HepG2 (cell line): Measurements from ENCODE around the gene SOX13. TPM values are rescaled to one million over a fixed set of nuclear protein-coding genes. Genes with fewer than 3 reads are reported as not detected.

Experiments used
- ATAC-seq: fragments of 200-7000 bp; cut with Tn5 transposase; 3 replicates; pipeline ENCODE4 v1.9.1; 2020; ENCODE audit warnings: mild to moderate bottlenecking, moderate library complexity
- Bru-seq: library from RNA; stranded (reverse); fragments of 400-500 nt; gene quantifications from one replicate; lab custom pipeline; 2021; lab: Mats Ljungman, UMichigan
- BruChase-seq, 2 experiments: library from RNA; stranded (reverse); fragments of 400-500 nt; gene quantifications; one replicate each; lab custom pipeline; 2021; lab: Mats Ljungman, UMichigan
- BruUV-seq: library from RNA; stranded (reverse); fragments of 400-500 nt; replicated peaks from 2 replicates; lab custom pipeline; 2021; lab: Mats Ljungman, UMichigan
- CTCF ChIA-PET: fragments of 300-600 bp; formaldehyde crosslinking; extraction: SDS; loops from one replicate; lab custom pipeline; 2021; ENCODE audit warnings: low total read pairs, inconsistent platforms, low intra/inter-chr PET ratio; lab: Yijun Ruan, JAX
- POLR2A ChIA-PET: fragments of 350-600 bp; sonication (Branson Sonifier 250); formaldehyde crosslinking; loops from one replicate; lab custom pipeline; 2020; ENCODE audit warnings: antibody characterized with exemption, inconsistent platforms; lab: Yijun Ruan, JAX
- DNase-seq: peaks from one replicate; pipeline ENCODE4 v3.0.0-alpha.2; 2015; ENCODE audit warnings: low spot score
- FAIRE-seq: peaks from 3 replicates; lab custom pipeline; 2011; peaks lifted over from hg19 to GRCh38; lab: Jason Lieb, UNC
- H2AFZ ChIP-seq: one replicate; pipeline ENCODE4 v1.6.1; 2011; ENCODE audit warnings: low read length, inconsistent platforms
- H3K27ac ChIP-seq: fragments of 300-600 bp; 3 replicates; pipeline ENCODE4 v1.8.0; 2011; ENCODE audit warnings: mixed run types, mild to moderate bottlenecking, mixed read lengths, low read length, inconsistent platforms; ENCODE audit not compliant: insufficient read depth; ENCODE audit errors: extremely low read length
- H3K27me3 ChIP-seq, 2 experiments: fragments of 200-600 bp in 1 of 2; 2 replicates in 1 of 2; 3 replicates in 1 of 2; pipeline versions ENCODE4 v1.6.0 to v1.8.0; 2011; ENCODE audit warnings: low read length in 2 of 2, mild to moderate bottlenecking in 2 of 2, moderate library complexity in 2 of 2, inconsistent platforms in 1 of 2; ENCODE audit not compliant: insufficient read depth in 2 of 2, control insufficient read depth in 1 of 2
- H3K36me3 ChIP-seq, 2 experiments: fragments of 200-600 bp in 1 of 2; replicated peaks in 1 of 2; 2 replicates in 1 of 2; 3 replicates in 1 of 2; pipeline versions ENCODE4 v1.5.1 to v1.8.0; 2011; ENCODE audit warnings: low read length in 2 of 2, inconsistent platforms in 1 of 2; ENCODE audit not compliant: insufficient read depth in 2 of 2, control insufficient read depth in 1 of 2
- H3K4me1 ChIP-seq: 2 replicates; pipeline ENCODE4 v1.5.1; 2012; ENCODE audit warnings: low read length, inconsistent platforms; ENCODE audit not compliant: insufficient read depth
- H3K4me2 ChIP-seq: 2 replicates; pipeline ENCODE4 v1.6.0; 2011; ENCODE audit warnings: low read depth, low read length, inconsistent platforms
- H3K4me3 ChIP-seq, 3 experiments: fragments of 200-600 bp in 1 of 3; sonication (generic), shearing (Covaris generic) in 1 of 3; replicated peaks in 1 of 3; 2 replicates each; pipeline ENCODE4 v1.5.1; 2011 to 2016; ENCODE audit warnings: low read length in 3 of 3, inconsistent platforms in 2 of 3, low read depth in 2 of 3, mild to moderate bottlenecking in 2 of 3, control low read depth in 1 of 3, mixed read lengths in 1 of 3; ENCODE audit not compliant: insufficient read depth in 1 of 3
- H3K79me2 ChIP-seq: one replicate; pipeline ENCODE4 v1.6.1; 2011; ENCODE audit warnings: low read length, inconsistent platforms; ENCODE audit not compliant: insufficient read depth
- H3K9ac ChIP-seq: 2 replicates; pipeline ENCODE4 v1.6.0; 2011; ENCODE audit warnings: mild to moderate bottlenecking, low read depth, low read length, inconsistent platforms; ENCODE audit not compliant: insufficient read depth
- H3K9me3 ChIP-seq: 2 replicates; pipeline ENCODE4 v1.5.1; 2012; ENCODE audit warnings: mild to moderate bottlenecking, low read length
- H4K20me1 ChIP-seq: 2 replicates; pipeline ENCODE4 v1.6.0; 2011; ENCODE audit warnings: inconsistent platforms, mild to moderate bottlenecking, low read length, moderate library complexity; ENCODE audit not compliant: insufficient read depth
- ATAD3A ChIP-seq: sonication (generic); formaldehyde crosslinking; IDR thresholded peaks from 2 replicates; pipeline ENCODE4 v1.4.0; 2020; ENCODE audit warnings: missing genetic modification reagents
- DNMT1 ChIP-seq: sonication (generic); formaldehyde crosslinking; IDR thresholded peaks from 2 replicates; pipeline ENCODE4 v1.5.1; 2020; ENCODE audit warnings: mild to moderate bottlenecking, missing genetic modification reagents
- NCOA1 ChIP-seq: sonication (generic); formaldehyde crosslinking; IDR thresholded peaks from 2 replicates; pipeline ENCODE4 v1.9.0; 2021; ENCODE audit warnings: missing genetic modification reagents
- SSRP1 ChIP-seq: IDR thresholded peaks from 2 replicates; pipeline ENCODE4 v1.6.1; 2016; ENCODE audit warnings: control low read depth
- ZNF737 ChIP-seq: sonication (generic); formaldehyde crosslinking; IDR thresholded peaks from 2 replicates; pipeline ENCODE4 v1.5.0; 2020; ENCODE audit warnings: missing genetic modification reagents, mild to moderate bottlenecking, borderline replicate concordance
- ZNF747 ChIP-seq: sonication (generic); formaldehyde crosslinking; IDR thresholded peaks from 2 replicates; pipeline ENCODE4 v1.8.1; 2023; ENCODE audit warnings: missing genetic modification reagents, mild to moderate bottlenecking, borderline replicate concordance
- WGBS: methylation state at CpG from one replicate; pipeline ENCODE4 v1.1.6; 2017; ENCODE audit warnings: low lambda C conversion rate; 5-methylcytosine and 5-hydroxymethylcytosine counted together
- in situ Hi-C: cut with HindIII; loops from 2 replicates; pipeline ENCODE4 v1.10.0; 2017; ENCODE audit warnings: low pct_unique_long_range_greater_than_20kb; ENCODE audit not compliant: extremely low pct_ligation_motif_present
- intact Hi-C: fragments of 100-400 bp; cut with micrococcal nuclease; formaldehyde crosslinking; loops from one replicate; pipeline ENCODE4 v1.10.0; 2022; ENCODE audit not compliant: unreplicated experiment
- long read RNA-seq, 2 experiments: library from RNA in 1 of 2; library from polyadenylated mRNA in 1 of 2; stranded (forward) in 1 of 2; unstranded in 1 of 2; transcript quantifications; one replicate each; pipeline ENCODE4 v2.0.0, GENCODE V29; 2019 to 2022
- polyA minus RNA-seq, 3 experiments: library from RNA; depleted of rRNA, polyadenylated mRNA; stranded (reverse); fragments of >200 nt; gene quantifications; 2 replicates each; pipeline ENCODE4 v1.2.3, GENCODE V29; 2011; ENCODE audit warnings: low replicate concordance in 1 of 3
- polyA plus RNA-seq, 8 experiments: library from polyadenylated mRNA; depleted of rRNA in 3 of 8; stranded (reverse) in 7 of 8; unstranded in 1 of 8; fragments of >200 nt; fragmentation: Illumina TruSeq in 4 of 8; extraction: Trizol in 4 of 8; gene quantifications; 2 replicates each; pipeline versions ENCODE4 v1.2.1 to v1.2.3, GENCODE V29; 2011 to 2016; ENCODE audit warnings: low read depth in 4 of 8, missing spikeins in 1 of 8, mixed read lengths in 1 of 8; ENCODE audit not compliant: insufficient read depth in 1 of 8
- total RNA-seq, 5 experiments: library from RNA; depleted of rRNA; stranded (reverse); fragments of >200 nt; fragmentation: Illumina TruSeq; extraction: Trizol; gene quantifications; 2 replicates each; pipeline ENCODE4 v1.2.3, GENCODE V29; 2016; ENCODE audit warnings: low read depth in 1 of 5
- TF ChIP-seq, protein P1 (sequence below), 2 experiments: sonication (generic) in 1 of 2; formaldehyde crosslinking in 1 of 2; IDR thresholded peaks; 2 replicates each; pipeline versions ENCODE4 v1.4.0 to v1.6.1; 2018 to 2020; ENCODE audit warnings: missing genetic modification reagents in 2 of 2, borderline replicate concordance in 1 of 2, low read depth in 1 of 2, mild to moderate bottlenecking in 1 of 2, missing biosample characterization in 1 of 2
- TF ChIP-seq, protein P2 (sequence below): IDR thresholded peaks from 2 replicates; pipeline ENCODE4 v1.6.1; 2016; ENCODE audit warnings: low read depth, missing genetic modification reagents, missing compliant biosample characterization

SOX13 gene
- 9.3 and 13.3 TPM in 2 replicates for total RNA-seq (2016; rRNA removed; fragmentation: Illumina TruSeq; extraction: Trizol)
- 19.4 and 23.0 TPM in 2 replicates for total RNA-seq (2016; cell fraction: cytosol; rRNA removed; fragmentation: Illumina TruSeq; extraction: Trizol; ENCODE audit: low read depth)
- total RNA-seq (2016; cell fraction: insoluble cytoplasmic fraction; rRNA removed; fragmentation: Illumina TruSeq; extraction: Trizol), result 9.5 and 12.4 TPM in 2 replicates
- 7.5 and 8.0 TPM in 2 replicates for total RNA-seq (2016; cell fraction: membrane; rRNA removed; fragmentation: Illumina TruSeq; extraction: Trizol)
- 11.8 and 12.5 TPM in 2 replicates for total RNA-seq (2016; cell fraction: nucleus; rRNA removed; fragmentation: Illumina TruSeq; extraction: Trizol)
- 15.8 and 19.0 TPM in 2 replicates for polyA plus RNA-seq (2011; rRNA removed)
- polyA plus RNA-seq (2011; cell fraction: cytosol; rRNA removed), result 11.5 and 12.7 TPM in 2 replicates
- 51.5 and 56.0 TPM in 2 replicates for polyA plus RNA-seq (2011; cell fraction: nucleus; rRNA removed)
- 12.2 and 14.5 TPM in 2 replicates for polyA plus RNA-seq (2012)
- polyA plus RNA-seq (2016; cell fraction: cytosol; fragmentation: Illumina TruSeq; extraction: Trizol; ENCODE audit: low read depth), result 1.2 and 1.3 TPM in 2 replicates
- polyA plus RNA-seq (2016; cell fraction: insoluble cytoplasmic fraction; fragmentation: Illumina TruSeq; extraction: Trizol; ENCODE audit: low read depth), result 12.0 and 16.7 TPM in 2 replicates
- 3.4 and 3.9 TPM in 2 replicates for polyA plus RNA-seq (2016; cell fraction: membrane; fragmentation: Illumina TruSeq; extraction: Trizol; ENCODE audit: low read depth)
- 29.9 and 34.7 TPM in 2 replicates for polyA plus RNA-seq (2016; cell fraction: nucleus; fragmentation: Illumina TruSeq; extraction: Trizol; ENCODE audit: insufficient read depth, low read depth)
- 50.6 and 65.9 TPM in 2 replicates for polyA minus RNA-seq (2011; rRNA and poly(A)+ RNA removed; ENCODE audit: low replicate concordance)
- polyA minus RNA-seq (2011; cell fraction: cytosol; rRNA and poly(A)+ RNA removed), result 12.0 and 12.7 TPM in 2 replicates
- polyA minus RNA-seq (2011; cell fraction: nucleus; rRNA and poly(A)+ RNA removed), result 40.8 and 41.1 TPM in 2 replicates
- percentile 67 among the genes with signal in this experiment for Bru-seq, nascent RNA
- BruChase-seq, experiment 1, labeled RNA remaining after a 6-hour chase, result percentile 70 among the genes with signal in this experiment
- percentile 71 among the genes with signal in this experiment for BruChase-seq, experiment 2, labeled RNA remaining after a 2-hour chase
- long read RNA-seq, experiment 1, partial matches to known transcripts, result 1 of 2 reads
- long read RNA-seq, experiment 1, other reads (novel, unspliced or antisense), result 1 of 2 reads
- long read RNA-seq, experiment 2, partial matches to known transcripts, result 23 of 41 reads
- long read RNA-seq, experiment 2, other reads (novel, unspliced or antisense), result 13 of 41 reads

DNA sequence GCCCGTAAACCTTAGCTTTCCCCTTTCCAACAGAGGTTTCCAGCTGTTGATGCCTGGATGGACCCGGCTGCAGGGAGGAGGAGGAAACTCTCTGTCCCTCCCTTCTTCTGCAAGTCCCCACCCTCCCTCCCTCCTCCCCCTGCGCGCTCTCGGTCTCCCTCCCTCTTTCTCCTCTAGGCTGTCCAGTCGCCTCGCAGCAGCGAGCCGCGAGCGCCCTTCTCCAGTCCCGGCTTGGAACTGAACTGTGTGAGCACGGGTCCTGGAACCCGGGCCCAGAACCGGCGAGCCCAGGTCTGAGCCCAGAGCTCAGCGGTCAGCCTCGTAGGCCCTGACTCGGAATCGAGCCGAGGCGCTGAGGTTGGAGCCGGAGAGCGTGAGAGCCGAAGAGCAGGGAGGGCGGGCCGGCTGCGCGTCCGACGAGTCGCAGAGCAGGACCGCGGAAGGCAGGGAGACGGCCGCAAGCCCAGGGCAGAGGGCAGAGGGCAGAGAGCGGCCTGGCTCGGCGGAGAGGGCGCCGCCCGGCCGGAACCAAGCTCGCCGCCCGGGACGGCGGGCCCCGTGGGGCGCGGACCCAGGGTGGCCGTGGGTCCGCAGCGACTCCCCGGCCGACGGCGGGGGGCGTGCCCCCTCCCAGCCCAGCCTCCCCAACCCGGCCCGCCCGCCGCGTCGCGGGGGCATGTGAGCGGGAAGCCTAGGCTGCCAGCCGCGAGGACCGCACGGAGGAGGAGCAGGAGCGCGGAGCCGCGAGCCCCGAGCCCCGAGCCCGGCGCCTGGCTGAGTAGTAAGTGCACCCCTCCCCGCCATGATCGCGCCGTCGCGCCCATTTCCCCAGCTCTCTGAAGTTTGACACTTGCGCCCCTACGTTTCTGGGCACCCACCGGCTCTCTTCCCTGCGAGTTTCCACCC is at the start of gene SOX13:
Gene SOX13 (plus strand): TSS at position 185 of the 906 bp plus-strand sequence. CDS start 39,801 bp downstream, outside the sequence.
- no TSS peak for BruUV-seq
- Histone ChIP-seq H3K27ac (peak within 1 kb of the TSS; percentile 94), H2AFZ (no peak within 1 kb of the TSS), H3K4me3 (peak within 1 kb of the TSS; percentile 85 to 96 (median 95)), H4K20me1 (0 out of 2 replicates have a peak, but pooled peaks cover 6% of the 10 kb centered on the region), H3K27me3 (peaks cover 0 to 5% of the 10 kb centered on the region in 2 experiments; a peak in 1 of 5 replicates), H3K4me2 (peak within 1 kb of the TSS; percentile 89), H3K79me2 (peaks cover 39% of the 10 kb centered on the region), H3K9me3 (no peaks in the 10 kb centered on the region), H3K9ac (peak within 1 kb of the TSS; percentile 85), H3K36me3 (no peaks in the 10 kb centered on the region), H3K4me1 (peaks cover 30% of the 10 kb centered on the region)
- intact Hi-C loops, result loop anchor here (5.0 kb wide), 1 partner anchor 211 kb away; the partner anchor contains the start of gene SNRPE
- POLR2A ChIA-PET, result interaction anchor here (0.6 to 3.9 kb wide), 13 partner anchors 11 to 212 kb away, joined by 3 to 31 read pairs (median 5); partner anchors contain the start of gene SNRPE
- ATAC-seq, result peak; percentile 72
- DNase-seq, result peak; percentile 78
- CTCF ChIA-PET, result no interaction called here
- peak; percentile 40 for FAIRE-seq
- 1% methylated on average over 32 of the region's 89 CpGs for WGBS
- in situ Hi-C loops, result loop anchor here (10.0 kb wide), 1 partner anchor 302 kb away; no protein-coding TSS in a partner anchor
- TF ChIP-seq ATAD3A (no peak), DNMT1 (CRISPR knock-in tag) (peak; percentile 82), SSRP1 (CRISPR knock-in tag) (peak; percentile 29; the same call in 1 of the 2 replicates), NCOA1 (CRISPR knock-in tag) (no peak), ZNF737 (CRISPR knock-in tag) (no peak), ZNF747 (CRISPR knock-in tag) (peak; percentile 68; the same call in 1 of the 2 replicates)
- TF ChIP-seq, protein P1, sequence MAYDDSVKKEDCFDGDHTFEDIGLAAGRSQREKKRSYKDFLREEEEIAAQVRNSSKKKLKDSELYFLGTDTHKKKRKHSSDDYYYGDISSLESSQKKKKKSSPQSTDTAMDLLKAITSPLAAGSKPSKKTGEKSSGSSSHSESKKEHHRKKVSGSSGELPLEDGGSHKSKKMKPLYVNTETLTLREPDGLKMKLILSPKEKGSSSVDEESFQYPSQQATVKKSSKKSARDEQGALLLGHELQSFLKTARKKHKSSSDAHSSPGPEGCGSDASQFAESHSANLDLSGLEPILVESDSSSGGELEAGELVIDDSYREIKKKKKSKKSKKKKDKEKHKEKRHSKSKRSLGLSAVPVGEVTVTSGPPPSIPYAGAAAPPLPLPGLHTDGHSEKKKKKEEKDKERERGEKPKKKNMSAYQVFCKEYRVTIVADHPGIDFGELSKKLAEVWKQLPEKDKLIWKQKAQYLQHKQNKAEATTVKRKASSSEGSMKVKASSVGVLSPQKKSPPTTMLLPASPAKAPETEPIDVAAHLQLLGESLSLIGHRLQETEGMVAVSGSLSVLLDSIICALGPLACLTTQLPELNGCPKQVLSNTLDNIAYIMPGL (CRISPR knock-in tag; IDR thresholded peaks at IDR 0.05; ENCODE audit: borderline replicate concordance in 1 of 2, low read depth in 1 of 2), result peak; percentile 83 to 88; a peak in 3 of 4 replicates
- TF ChIP-seq, protein P2, sequence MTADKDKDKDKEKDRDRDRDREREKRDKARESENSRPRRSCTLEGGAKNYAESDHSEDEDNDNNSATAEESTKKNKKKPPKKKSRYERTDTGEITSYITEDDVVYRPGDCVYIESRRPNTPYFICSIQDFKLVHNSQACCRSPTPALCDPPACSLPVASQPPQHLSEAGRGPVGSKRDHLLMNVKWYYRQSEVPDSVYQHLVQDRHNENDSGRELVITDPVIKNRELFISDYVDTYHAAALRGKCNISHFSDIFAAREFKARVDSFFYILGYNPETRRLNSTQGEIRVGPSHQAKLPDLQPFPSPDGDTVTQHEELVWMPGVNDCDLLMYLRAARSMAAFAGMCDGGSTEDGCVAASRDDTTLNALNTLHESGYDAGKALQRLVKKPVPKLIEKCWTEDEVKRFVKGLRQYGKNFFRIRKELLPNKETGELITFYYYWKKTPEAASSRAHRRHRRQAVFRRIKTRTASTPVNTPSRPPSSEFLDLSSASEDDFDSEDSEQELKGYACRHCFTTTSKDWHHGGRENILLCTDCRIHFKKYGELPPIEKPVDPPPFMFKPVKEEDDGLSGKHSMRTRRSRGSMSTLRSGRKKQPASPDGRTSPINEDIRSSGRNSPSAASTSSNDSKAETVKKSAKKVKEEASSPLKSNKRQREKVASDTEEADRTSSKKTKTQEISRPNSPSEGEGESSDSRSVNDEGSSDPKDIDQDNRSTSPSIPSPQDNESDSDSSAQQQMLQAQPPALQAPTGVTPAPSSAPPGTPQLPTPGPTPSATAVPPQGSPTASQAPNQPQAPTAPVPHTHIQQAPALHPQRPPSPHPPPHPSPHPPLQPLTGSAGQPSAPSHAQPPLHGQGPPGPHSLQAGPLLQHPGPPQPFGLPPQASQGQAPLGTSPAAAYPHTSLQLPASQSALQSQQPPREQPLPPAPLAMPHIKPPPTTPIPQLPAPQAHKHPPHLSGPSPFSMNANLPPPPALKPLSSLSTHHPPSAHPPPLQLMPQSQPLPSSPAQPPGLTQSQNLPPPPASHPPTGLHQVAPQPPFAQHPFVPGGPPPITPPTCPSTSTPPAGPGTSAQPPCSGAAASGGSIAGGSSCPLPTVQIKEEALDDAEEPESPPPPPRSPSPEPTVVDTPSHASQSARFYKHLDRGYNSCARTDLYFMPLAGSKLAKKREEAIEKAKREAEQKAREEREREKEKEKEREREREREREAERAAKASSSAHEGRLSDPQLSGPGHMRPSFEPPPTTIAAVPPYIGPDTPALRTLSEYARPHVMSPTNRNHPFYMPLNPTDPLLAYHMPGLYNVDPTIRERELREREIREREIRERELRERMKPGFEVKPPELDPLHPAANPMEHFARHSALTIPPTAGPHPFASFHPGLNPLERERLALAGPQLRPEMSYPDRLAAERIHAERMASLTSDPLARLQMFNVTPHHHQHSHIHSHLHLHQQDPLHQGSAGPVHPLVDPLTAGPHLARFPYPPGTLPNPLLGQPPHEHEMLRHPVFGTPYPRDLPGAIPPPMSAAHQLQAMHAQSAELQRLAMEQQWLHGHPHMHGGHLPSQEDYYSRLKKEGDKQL (CRISPR knock-in tag), result 0 out of 2 replicates have a peak, but pooled peaks have one; percentile 19
